ENCODE results near the gene AVPR2.

Gene AVPR2

GRCh38 chrX:153910446-153910845 is 6.0 kb downstream of the AVPR2 start:
- no peak for DNase-seq (ENCODE audit: low read depth in 1 of 2, low spot score in 1 of 2)

DNA sequence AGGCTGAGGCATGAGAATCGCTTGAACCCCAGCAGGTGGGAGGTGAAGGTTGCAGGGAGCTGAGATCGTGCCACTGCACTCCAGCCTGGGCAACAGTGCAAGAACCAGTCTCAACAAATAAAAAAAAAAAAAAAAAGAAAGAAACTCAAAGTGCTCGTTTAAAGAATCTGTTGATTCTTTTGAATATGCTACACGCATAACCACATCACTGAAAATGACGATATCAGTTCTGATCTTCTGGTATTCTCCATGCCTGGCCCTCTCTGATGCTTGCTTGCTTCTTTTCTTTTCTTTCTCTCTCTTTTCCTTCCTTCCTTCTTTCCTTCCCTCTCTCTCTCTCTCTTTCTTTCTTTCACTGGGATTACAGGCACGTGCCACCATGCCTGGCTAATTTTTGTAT is 7.3 kb downstream of the AVPR2 start:
- DNase-seq (ENCODE audit: low read depth in 1 of 2, low spot score in 1 of 2): no peak

GRCh38 chrX:153913211-153913610 is 8.7 kb downstream of the AVPR2 start:
- no peak for DNase-seq (ENCODE audit: low read depth in 1 of 2, low spot score in 1 of 2)

DNA sequence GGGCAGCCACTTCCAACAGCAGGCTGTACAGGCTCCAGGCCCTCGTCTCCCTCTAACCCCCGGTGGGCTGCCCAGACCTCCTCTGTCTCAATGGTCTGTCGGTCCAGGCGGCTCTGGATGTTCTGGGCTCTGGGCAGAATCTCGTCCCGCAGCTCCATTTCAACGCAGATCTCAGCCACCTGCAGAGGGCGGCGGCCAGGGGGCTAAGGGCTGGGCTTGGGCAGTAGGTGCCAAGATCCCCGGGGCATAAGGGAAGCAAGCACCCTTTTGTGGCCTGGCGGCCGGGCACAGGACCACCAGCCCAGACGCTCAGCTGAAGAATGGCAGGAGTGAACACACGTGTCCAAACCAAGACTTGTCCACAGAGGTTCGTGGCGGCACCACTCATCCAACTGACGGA is 9.2 kb downstream of the AVPR2 start:
- no peak for DNase-seq (ENCODE audit: low read depth in 1 of 2, low spot score in 1 of 2)

- DNase-seq (ENCODE audit: low read depth in 1 of 2, low spot score in 1 of 2): no peak
These were observed 13.4 kb downstream of the AVPR2 start for GRCh38 chrX:153917869-153918268.

- DNase-seq (ENCODE audit: low read depth in 1 of 2, low spot score in 1 of 2): no peak
These were observed 14.8 kb downstream of the AVPR2 start for GRCh38 chrX:153919281-153919680.

GRCh38 chrX:153920546-153920945 is 16.1 kb downstream of the AVPR2 start:
- no peak for DNase-seq (ENCODE audit: low read depth in 1 of 2, low spot score in 1 of 2)

- DNase-seq (ENCODE audit: low read depth in 1 of 2, low spot score in 1 of 2): no peak
These were observed 16.6 kb downstream of the AVPR2 start for GRCh38 chrX:153921070-153921469.

- DNase-seq (ENCODE audit: low read depth in 1 of 2, low spot score in 1 of 2): no peak
These were observed 17.3 kb downstream of the AVPR2 start for GRCh38 chrX:153921511-153922446.

- DNase-seq (ENCODE audit: low read depth in 1 of 2, low spot score in 1 of 2): no peak
These were observed 18.7 kb downstream of the AVPR2 start for GRCh38 chrX:153922932-153923857.

DNA sequence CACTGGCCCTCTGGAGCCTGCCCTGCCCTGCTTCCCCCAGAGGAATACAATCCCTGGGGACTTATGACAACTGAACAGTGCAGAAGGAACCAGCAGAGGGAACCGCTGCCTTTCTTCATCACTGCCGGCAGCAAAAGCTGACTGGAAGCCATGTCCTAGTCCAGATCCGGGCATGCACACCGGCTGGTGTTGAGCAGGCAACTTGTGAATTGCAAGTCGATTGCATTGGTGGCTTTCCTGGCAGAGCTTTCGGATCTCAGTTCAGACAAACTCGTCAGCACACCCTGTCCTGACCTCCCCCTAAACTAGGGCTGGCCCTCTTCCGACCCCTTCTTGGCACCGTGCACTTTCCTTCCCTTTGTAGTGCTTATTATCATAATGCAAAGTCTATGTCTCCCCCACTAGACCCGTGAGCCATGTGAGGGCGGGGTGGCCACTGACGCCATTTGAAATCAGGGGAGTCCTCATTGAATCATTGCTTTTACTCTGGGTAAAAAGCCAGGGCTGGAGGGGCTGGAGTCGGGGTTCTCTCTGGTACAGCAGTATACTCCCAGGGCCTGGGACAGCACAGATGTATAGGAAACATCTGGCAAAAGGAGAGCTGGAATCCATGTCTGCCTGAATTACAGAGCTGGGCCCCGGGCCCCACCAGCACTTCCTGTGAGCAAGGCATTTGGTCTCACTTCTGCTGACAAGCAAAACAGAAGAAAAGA is 19.8 kb downstream of the AVPR2 start:
- DNase-seq (ENCODE audit: low read depth in 1 of 2, low spot score in 1 of 2): peak in 1 of 2 donors; percentile 11

- DNase-seq (ENCODE audit: low read depth in 1 of 2, low spot score in 1 of 2): no peak
These were observed 20.9 kb downstream of the AVPR2 start for GRCh38 chrX:153925387-153925738.

DNA sequence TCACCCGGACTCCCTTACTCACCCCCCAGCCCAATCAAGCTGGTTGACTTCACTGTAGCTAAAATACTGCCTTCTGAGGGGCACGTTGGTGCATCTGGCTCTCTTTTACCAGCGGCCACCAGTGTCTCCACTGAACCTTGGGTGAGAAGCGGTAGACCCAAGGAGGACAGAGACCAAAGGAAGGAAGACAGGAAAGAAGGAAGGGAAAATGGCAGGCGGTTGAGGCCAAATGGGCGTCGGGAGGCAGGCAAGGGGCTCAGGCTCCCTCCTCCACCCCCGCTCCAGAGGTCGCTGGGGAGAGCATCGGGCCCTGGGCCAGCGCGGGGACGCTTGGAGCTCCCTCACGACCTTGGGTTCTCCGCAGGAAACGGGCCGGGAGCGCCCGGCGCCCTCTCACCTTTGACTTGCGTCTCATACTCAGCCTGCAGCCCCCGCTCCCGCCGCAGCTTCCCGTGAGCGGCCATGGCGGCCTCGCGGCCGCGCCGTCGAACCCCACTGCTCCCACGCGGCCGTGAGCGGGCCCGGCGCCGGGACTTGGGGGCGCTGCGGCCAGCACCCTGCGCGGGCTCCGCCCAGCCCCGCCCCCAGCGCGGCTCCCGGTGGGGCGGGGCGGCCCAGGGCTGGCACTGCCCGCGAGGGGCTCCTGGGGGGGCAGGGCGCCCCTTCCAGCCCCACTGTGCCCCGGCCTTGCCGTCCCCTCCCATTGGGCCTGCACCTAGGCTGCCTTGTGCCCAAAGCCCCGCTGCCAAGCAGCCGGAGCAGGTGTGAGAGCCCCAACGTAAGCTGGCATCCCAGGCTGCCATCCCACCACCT is 21.5 kb downstream of the AVPR2 start, which contains the start of gene ARHGAP4:
Gene ARHGAP4 (minus strand): TSS at position 526 of the 813 bp plus-strand sequence. CDS start 62 bp downstream, at position 464.
- peak in 1 of 2 donors; percentile 29 for DNase-seq (ENCODE audit: low read depth in 1 of 2, low spot score in 1 of 2)

DNA sequence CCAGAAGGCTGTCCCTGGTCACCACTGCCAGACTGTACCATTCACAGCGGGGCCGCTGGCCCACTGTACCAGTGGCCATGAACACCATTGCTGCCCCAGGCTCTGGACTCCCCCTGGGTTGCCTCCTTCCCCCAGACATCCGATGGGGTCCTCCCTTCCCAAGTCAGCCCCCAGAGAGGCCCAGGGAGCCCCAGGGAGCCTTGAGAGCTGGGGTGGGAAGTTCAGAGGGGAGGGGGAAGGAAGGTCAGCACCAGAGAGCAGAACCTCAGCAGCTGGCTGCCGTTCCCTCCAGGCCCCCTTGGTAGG is 22.0 kb downstream of the AVPR2 start:
- DNase-seq (ENCODE audit: low read depth in 1 of 2, low spot score in 1 of 2): no peak

- DNase-seq (ENCODE audit: low read depth in 1 of 2, low spot score in 1 of 2): peak; percentile 43 to 65
These were observed 22.6 kb downstream of the AVPR2 start for GRCh38 chrX:153926858-153927671.

DNA sequence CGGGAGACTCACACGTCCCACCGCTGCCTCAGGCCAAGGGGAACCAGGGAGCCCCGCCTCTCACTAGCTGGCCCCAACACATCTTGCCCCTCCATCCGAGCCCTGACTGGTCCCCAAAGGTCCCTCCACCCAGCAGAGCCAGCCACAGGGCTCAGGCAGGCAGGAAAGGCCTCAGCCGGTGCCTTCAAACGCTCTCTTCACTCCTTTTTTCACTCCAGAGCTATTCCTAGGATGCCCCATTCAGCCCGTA is 23.1 kb downstream of the AVPR2 start:
- DNase-seq (ENCODE audit: low read depth in 1 of 2, low spot score in 1 of 2): no peak

- peak; percentile 82 to 94 for DNase-seq (ENCODE audit: low read depth in 1 of 2, low spot score in 1 of 2)
These were observed 23.7 kb downstream of the AVPR2 start for GRCh38 chrX:153927922-153928760.

DNA sequence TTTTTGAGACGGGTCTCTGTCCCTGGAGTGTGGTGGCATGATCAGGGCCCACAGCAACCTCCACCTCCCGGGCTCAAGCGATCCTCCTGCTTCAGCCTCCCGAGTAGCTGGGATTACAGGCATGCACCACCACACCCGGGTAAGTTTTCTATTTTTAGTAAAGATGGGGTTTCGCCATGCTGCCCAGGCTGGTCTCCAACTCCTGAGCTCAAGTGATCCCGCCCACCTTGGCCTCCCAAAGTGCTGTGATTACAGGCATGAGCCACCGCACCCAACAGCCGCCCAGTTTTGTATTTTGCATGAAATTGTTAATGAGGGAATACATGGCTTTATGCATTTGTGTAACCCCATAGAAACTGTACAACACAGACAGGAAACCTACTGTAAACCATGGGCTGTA is 24.4 kb downstream of the AVPR2 start:
- no peak for DNase-seq (ENCODE audit: low read depth in 1 of 2, low spot score in 1 of 2)

DNA sequence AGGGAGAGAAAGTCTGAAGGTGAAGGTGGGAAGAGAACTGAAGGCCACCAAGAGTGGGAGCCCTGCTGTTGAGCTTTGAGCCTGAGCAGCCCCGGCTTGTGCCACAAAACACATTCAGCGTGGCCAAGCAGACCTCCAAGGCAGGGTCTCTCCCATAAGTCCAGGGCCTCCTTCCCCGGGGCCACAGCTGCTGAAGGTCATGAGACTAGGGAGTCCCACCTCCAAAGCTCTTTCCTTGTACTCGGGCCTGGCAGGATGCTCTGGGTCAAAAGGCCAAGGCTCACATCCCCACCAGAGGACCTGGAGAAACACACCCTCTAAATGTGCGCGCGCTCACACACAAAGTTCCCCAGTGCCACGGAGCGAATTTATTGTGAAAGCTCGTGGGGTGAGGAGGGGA is 25.1 kb downstream of the AVPR2 start:
- DNase-seq (ENCODE audit: low read depth in 1 of 2, low spot score in 1 of 2): no peak
